IMR-90 (cell line): ENCODE measurements around the gene TOMM34. TPM values are rescaled to one million over a fixed set of nuclear protein-coding genes. Genes with fewer than 3 reads are reported as not detected.

ENCODE experiments used
- ATAC-seq: fragments of 200-7000 bp; cut with Tn5 transposase; 2 replicates; pipeline ENCODE4 v1.9.1; 2020; ENCODE audit warnings: low read depth, mild to moderate bottlenecking, moderate library complexity
- BruUV-seq: library from RNA; stranded (reverse); fragments of 400-500 nt; replicated peaks from 2 replicates; lab custom pipeline; 2021; lab: Mats Ljungman, UMichigan
- CTCF ChIA-PET: fragments of 300-600 bp; formaldehyde crosslinking; extraction: SDS; loops from one replicate; lab custom pipeline; 2021; ENCODE audit warnings: antibody characterized with exemption; lab: Yijun Ruan, JAX
- POLR2A ChIA-PET: fragments of 300-600 bp; sonication (Branson Sonifier 250); formaldehyde crosslinking; loops from one replicate; lab custom pipeline; 2022; ENCODE audit warnings: antibody characterized with exemption; ENCODE audit not compliant: unreplicated experiment; lab: Charles Lee
- DNase-seq: peaks from one replicate; pipeline ENCODE4 v3.0.0; 2013
- H2AFZ ChIP-seq: replicated peaks from 2 replicates; pipeline ENCODE3; 2013; ENCODE audit warnings: low read length, mild to moderate bottlenecking; ENCODE audit not compliant: poor library complexity
- H2AK5ac ChIP-seq: 2 replicates; pipeline ENCODE4 v1.6.1; 2013; ENCODE audit warnings: low read depth, low read length, inconsistent platforms
- H2AK9ac ChIP-seq: replicated peaks from 2 replicates; pipeline ENCODE3; 2013; ENCODE audit warnings: mild to moderate bottlenecking, low read depth, low read length, moderate library complexity; ENCODE audit not compliant: poor library complexity
- H2BK120ac ChIP-seq: 2 replicates; pipeline ENCODE4 v1.6.1; 2013; ENCODE audit warnings: low read depth, low read length, inconsistent platforms
- H2BK15ac ChIP-seq: 3 replicates; pipeline ENCODE4 v1.6.1; 2013; ENCODE audit warnings: low read depth, low read length, inconsistent platforms
- H2BK20ac ChIP-seq: 2 replicates; pipeline ENCODE4 v1.6.1; 2013; ENCODE audit warnings: low read depth, mild to moderate bottlenecking, inconsistent platforms, low read length, moderate library complexity
- H2BK5ac ChIP-seq: 2 replicates; pipeline ENCODE4 v1.6.1; 2013; ENCODE audit warnings: mild to moderate bottlenecking, low read depth, low read length, inconsistent platforms; ENCODE audit not compliant: poor library complexity, severe bottlenecking
- H3K14ac ChIP-seq: replicated peaks from 2 replicates; pipeline ENCODE4 v1.6.1; 2013; ENCODE audit warnings: low read depth, low read length, inconsistent platforms
- H3K18ac ChIP-seq: 2 replicates; pipeline ENCODE4 v1.6.1; 2013; ENCODE audit warnings: low read depth, low read length, control low read depth
- H3K23ac ChIP-seq: 2 replicates; pipeline ENCODE4 v1.6.1; 2013; ENCODE audit warnings: low read depth, low read length, inconsistent platforms
- H3K27ac ChIP-seq: 2 replicates; pipeline ENCODE4 v1.5.1; 2013; ENCODE audit warnings: mild to moderate bottlenecking, control low read depth, low read length; ENCODE audit not compliant: insufficient read depth
- H3K27me3 ChIP-seq: 2 replicates; pipeline ENCODE4 v1.6.1; 2013; ENCODE audit warnings: low read length; ENCODE audit not compliant: control insufficient read depth, insufficient read depth
- H3K36me3 ChIP-seq: 2 replicates; pipeline ENCODE4 v1.6.1; 2013; ENCODE audit warnings: low read length, mixed read lengths; ENCODE audit not compliant: control insufficient read depth, insufficient read depth
- H3K4ac ChIP-seq: 2 replicates; pipeline ENCODE4 v1.6.1; 2013; ENCODE audit warnings: low read depth, low read length, inconsistent platforms
- H3K4me1 ChIP-seq: 2 replicates; pipeline ENCODE4 v1.6.1; 2013; ENCODE audit warnings: low read length, mixed read lengths; ENCODE audit not compliant: control insufficient read depth, insufficient read depth
- H3K4me2 ChIP-seq: 2 replicates; pipeline ENCODE4 v1.6.1; 2013; ENCODE audit warnings: low read depth, mild to moderate bottlenecking, control low read depth, low read length, moderate library complexity
- H3K4me3 ChIP-seq: 2 replicates; pipeline ENCODE4 v1.5.1; 2013; ENCODE audit warnings: low read depth, mild to moderate bottlenecking, control low read depth, low read length, moderate library complexity; ENCODE audit not compliant: insufficient read depth
- H3K56ac ChIP-seq: 2 replicates; pipeline ENCODE4 v1.6.1; 2013; ENCODE audit warnings: low read length, inconsistent platforms; ENCODE audit not compliant: insufficient read depth; ENCODE audit errors: extremely low read depth
- H3K79me1 ChIP-seq, 2 experiments: 2 replicates each; pipeline ENCODE4 v1.6.1; 2013; ENCODE audit warnings: low read length in 2 of 2, inconsistent platforms in 1 of 2, low read depth in 1 of 2
- H3K9ac ChIP-seq: 2 replicates; pipeline ENCODE4 v1.6.1; 2013; ENCODE audit warnings: low read depth, low read length, control low read depth
- H3K9me1 ChIP-seq: 2 replicates; pipeline ENCODE4 v1.6.1; 2013; ENCODE audit warnings: low read length, inconsistent platforms; ENCODE audit not compliant: insufficient read depth
- H3K9me3 ChIP-seq: 2 replicates; pipeline ENCODE4 v1.6.1; 2013; ENCODE audit warnings: low read length; ENCODE audit not compliant: control insufficient read depth, insufficient read depth
- H4K20me1 ChIP-seq: 2 replicates; pipeline ENCODE4 v1.6.1; 2013; ENCODE audit warnings: low read length, inconsistent platforms; ENCODE audit not compliant: insufficient read depth
- H4K5ac ChIP-seq: 2 replicates; pipeline ENCODE4 v1.6.1; 2013; ENCODE audit warnings: mild to moderate bottlenecking, low read depth, low read length, control low read depth
- H4K8ac ChIP-seq, 2 experiments: 2 replicates each; pipeline ENCODE4 v1.6.1; 2013; ENCODE audit warnings: low read depth in 2 of 2, low read length in 2 of 2, control low read depth in 1 of 2, inconsistent platforms in 1 of 2
- H4K91ac ChIP-seq: 2 replicates; pipeline ENCODE4 v1.6.1; 2013; ENCODE audit warnings: low read depth, low read length, inconsistent platforms; ENCODE audit not compliant: insufficient read depth
- CHD1 ChIP-seq: IDR thresholded peaks from 2 replicates; pipeline ENCODE4 v1.6.1; 2012; ENCODE audit warnings: low read depth, low read length, improper control_type of control experiment
- ELK1 ChIP-seq: fragments of 150-350 bp; IDR thresholded peaks from 2 replicates; pipeline ENCODE4 v1.6.1; 2016; ENCODE audit warnings: low read depth, mild to moderate bottlenecking, low read length, moderate library complexity, borderline replicate concordance
- FOS ChIP-seq: fragments of 150-350 bp; IDR thresholded peaks from 2 replicates; pipeline ENCODE4 v1.6.1; 2016; ENCODE audit warnings: low read depth, low read length
- MAFK ChIP-seq: IDR thresholded peaks from 2 replicates; pipeline ENCODE4 v1.6.1; 2012; ENCODE audit warnings: low read depth, low read length, improper control_type of control experiment
- MXI1 ChIP-seq: IDR thresholded peaks from 2 replicates; pipeline ENCODE4 v1.6.1; 2012; ENCODE audit warnings: low read depth, mild to moderate bottlenecking, low read length, moderate library complexity, borderline replicate concordance
- NFE2L2 ChIP-seq: fragments of 150-350 bp; IDR thresholded peaks from 2 replicates; pipeline ENCODE4 v1.6.1; 2016; ENCODE audit warnings: low read depth, mild to moderate bottlenecking, low read length
- RCOR1 ChIP-seq: IDR thresholded peaks from 2 replicates; pipeline ENCODE4 v1.6.1; 2012; ENCODE audit warnings: mild to moderate bottlenecking, low read length, improper control_type of control experiment; ENCODE audit not compliant: insufficient replicate concordance
- RFX5 ChIP-seq: IDR thresholded peaks from 2 replicates; pipeline ENCODE4 v1.8.0; 2012; ENCODE audit warnings: low read depth, mild to moderate bottlenecking, low read length, moderate library complexity
- USF2 ChIP-seq: fragments of 150-350 bp; IDR thresholded peaks from 2 replicates; pipeline ENCODE4 v1.6.1; 2017; ENCODE audit warnings: mild to moderate bottlenecking, antibody characterized with exemption, low read length, low read depth
- WGBS, 2 experiments: methylation state at CpG; one replicate each; pipeline versions ENCODE4 v1.1.5 to v1.1.7; 2013; ENCODE audit warnings: missing lambda C conversion rate in 2 of 2; ENCODE audit not compliant: insufficient read length in 1 of 2; ENCODE audit errors: extremely low coverage in 2 of 2; 5-methylcytosine and 5-hydroxymethylcytosine counted together
- dilution Hi-C: fragments of 300-500 bp; cut with HindIII; formaldehyde crosslinking; loops from one replicate; pipeline ENCODE4 v1.14.3; 2018; ENCODE audit warnings: low sequenced_read_pairs; ENCODE audit not compliant: unreplicated experiment
- in situ Hi-C: fragments of 300-500 bp; cut with MboI; formaldehyde crosslinking; loops from 3 replicates; pipeline ENCODE4 v1.14.3; 2019; ENCODE audit warnings: low sequenced_read_pairs, inconsistent platforms, mixed read lengths
- intact Hi-C: fragments of 100-400 bp; cut with micrococcal nuclease; formaldehyde crosslinking; loops from 2 replicates; pipeline ENCODE4 v1.10.0; 2022
- polyA plus RNA-seq, 3 experiments: library from polyadenylated mRNA; depleted of rRNA; stranded (reverse); fragments of >200 nt; gene quantifications; 2 replicates each; pipeline ENCODE4 v1.2.3, GENCODE V29; 2012; ENCODE audit warnings: low replicate concordance in 1 of 3
- total RNA-seq: library from RNA; depleted of rRNA; stranded (reverse); fragments of >200 nt; gene quantifications from 2 replicates; pipeline ENCODE4 v1.2.3, GENCODE V29; 2012

TOMM34 gene
- total and polyA plus RNA-seq, 2 of the 4 experiments (the other 2 are of a cell fraction) = 97.5 to 101 TPM

- no peak overlapping the region for H2AK5ac ChIP-seq
- H3K4ac ChIP-seq = no peak overlapping the region
- H3K4me3 ChIP-seq = no peak overlapping the region
- H2AK9ac ChIP-seq = no peak overlapping the region
- no peak overlapping the region for H3K14ac ChIP-seq
- no peak overlapping the region; the same call in 1 of the 2 replicates for H3K27ac ChIP-seq
- no peaks in the 10 kb centered on the region for H3K27me3 ChIP-seq
- H3K9me1 ChIP-seq = no peaks in the 10 kb centered on the region
- ChIA-PET POLR2A (no interaction called here), CTCF (interaction anchor here (0.6 to 0.8 kb wide), 2 partner anchors 100 to 315 kb away, joined by 3 to 4 read pairs; no protein-coding TSS in a partner anchor)
- in situ Hi-C loops = no loop called here
- no peak overlapping the region for H4K91ac ChIP-seq
- ATAC-seq (peak; percentile 93), DNase-seq (peak; percentile 61)
- H4K8ac ChIP-seq = no peak overlapping the region
- BruUV-seq = no TSS peak
- peaks cover 5% of the 10 kb centered on the region in 2 experiments; a peak in 3 of 4 replicates for H3K79me1 ChIP-seq
- intact Hi-C loops = no loop called here
- H3K56ac ChIP-seq = no peak overlapping the region
- TF ChIP-seq USF2 = peak; percentile 71
- no peak for TF ChIP-seq CHD1
- no peak for TF ChIP-seq RFX5
- peak; percentile 72; the same call in 1 of the 2 replicates for TF ChIP-seq MXI1
- no peak for TF ChIP-seq MAFK
- TF ChIP-seq ELK1 = no peak
- no peak for TF ChIP-seq RCOR1
- TF ChIP-seq NFE2L2 = no peak
- no peak for TF ChIP-seq FOS
- no peak overlapping the region for H4K5ac ChIP-seq
- H3K4me2 ChIP-seq = no peak overlapping the region
- H3K4me1 ChIP-seq = 0 out of 2 replicates have a peak, but pooled peaks cover 3% of the 10 kb centered on the region
- H2BK15ac ChIP-seq = no peak overlapping the region
- WGBS, 2 experiments = no CpG with 5 or more reads among the region's 2 CpGs
- H3K23ac ChIP-seq = no peak overlapping the region
- H3K36me3 ChIP-seq = peaks cover 19% of the 10 kb centered on the region
- dilution Hi-C loops = no loop called here
- no peak overlapping the region for H3K18ac ChIP-seq
- H2BK20ac ChIP-seq = no peak overlapping the region
- H3K9me3 ChIP-seq = no peaks in the 10 kb centered on the region
- H2AFZ ChIP-seq = no peak overlapping the region
- no peaks in the 10 kb centered on the region; the same call in 1 of the 2 replicates for H4K20me1 ChIP-seq
- no peak overlapping the region for H3K9ac ChIP-seq
- no peak overlapping the region for H2BK120ac ChIP-seq
- peak overlapping the region; percentile 70 for H2BK5ac ChIP-seq
Observed at GRCh38 chr20:44979090-44979621, 19.0 kb upstream of the TOMM34 start.
